EH (cell line): ENCODE results near the gene APLF.

Experiments used
- DNase-seq: peaks from one replicate; pipeline ENCODE4 v3.0.0-alpha.2; 2015; ENCODE audit warnings: low read depth

APLF gene, protein sequence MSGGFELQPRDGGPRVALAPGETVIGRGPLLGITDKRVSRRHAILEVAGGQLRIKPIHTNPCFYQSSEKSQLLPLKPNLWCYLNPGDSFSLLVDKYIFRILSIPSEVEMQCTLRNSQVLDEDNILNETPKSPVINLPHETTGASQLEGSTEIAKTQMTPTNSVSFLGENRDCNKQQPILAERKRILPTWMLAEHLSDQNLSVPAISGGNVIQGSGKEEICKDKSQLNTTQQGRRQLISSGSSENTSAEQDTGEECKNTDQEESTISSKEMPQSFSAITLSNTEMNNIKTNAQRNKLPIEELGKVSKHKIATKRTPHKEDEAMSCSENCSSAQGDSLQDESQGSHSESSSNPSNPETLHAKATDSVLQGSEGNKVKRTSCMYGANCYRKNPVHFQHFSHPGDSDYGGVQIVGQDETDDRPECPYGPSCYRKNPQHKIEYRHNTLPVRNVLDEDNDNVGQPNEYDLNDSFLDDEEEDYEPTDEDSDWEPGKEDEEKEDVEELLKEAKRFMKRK

DNA sequence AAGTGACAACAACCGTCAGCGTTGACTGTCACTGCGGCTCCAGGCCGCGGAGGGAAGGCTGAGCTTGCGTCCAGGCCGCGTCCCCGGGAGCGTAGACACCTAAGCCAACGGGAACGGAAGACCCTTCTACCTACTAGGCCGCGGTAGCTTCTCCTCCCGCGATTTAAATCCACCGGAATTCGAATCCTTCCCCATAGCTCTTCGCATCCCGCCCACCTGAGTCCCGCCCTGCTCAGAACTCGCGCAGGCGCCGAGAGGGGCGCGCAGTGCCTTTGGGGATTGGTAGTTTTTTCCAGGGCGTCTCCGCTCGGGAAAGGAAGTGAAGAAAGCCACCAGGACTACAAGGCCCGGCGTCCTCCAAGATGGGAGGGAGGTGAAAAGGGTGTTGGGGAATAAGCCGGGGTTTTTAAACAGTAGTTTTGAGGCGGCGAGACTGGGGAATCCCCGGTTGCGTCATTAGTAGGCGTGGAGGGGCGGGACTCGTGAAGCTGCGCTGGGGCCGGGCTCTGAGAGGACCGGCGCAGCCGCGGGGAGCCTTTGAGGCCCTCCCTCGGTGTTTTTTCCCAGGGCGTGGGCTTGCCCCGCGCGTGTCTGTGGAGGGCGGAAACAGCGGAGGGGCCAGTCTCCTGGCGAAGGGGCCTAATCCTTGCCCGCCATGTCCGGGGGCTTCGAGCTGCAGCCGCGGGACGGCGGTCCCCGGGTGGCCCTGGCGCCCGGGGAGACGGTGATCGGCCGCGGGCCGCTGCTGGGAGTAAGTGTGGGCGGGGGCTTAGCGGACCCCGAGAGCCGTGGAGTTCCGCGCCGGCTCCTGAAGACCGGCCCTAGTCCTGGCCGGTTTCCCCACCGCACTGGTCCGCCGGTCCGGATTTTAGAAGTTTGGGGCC, at the start of gene APLF, which contains the start of gene FBXO48:
Gene APLF (plus strand): TSS at position 509 of the 884 bp plus-strand sequence. CDS start 147 bp downstream, at position 656.
Gene FBXO48 (minus strand): TSS at position 218 of the 884 bp plus-strand sequence. CDS start 2,149 bp downstream, outside the sequence.
- peak; percentile 100 for DNase-seq

- no peak for DNase-seq
Measured at GRCh38 chr2:68417926-68418325, 49.5 kb upstream of the APLF start.

DNA sequence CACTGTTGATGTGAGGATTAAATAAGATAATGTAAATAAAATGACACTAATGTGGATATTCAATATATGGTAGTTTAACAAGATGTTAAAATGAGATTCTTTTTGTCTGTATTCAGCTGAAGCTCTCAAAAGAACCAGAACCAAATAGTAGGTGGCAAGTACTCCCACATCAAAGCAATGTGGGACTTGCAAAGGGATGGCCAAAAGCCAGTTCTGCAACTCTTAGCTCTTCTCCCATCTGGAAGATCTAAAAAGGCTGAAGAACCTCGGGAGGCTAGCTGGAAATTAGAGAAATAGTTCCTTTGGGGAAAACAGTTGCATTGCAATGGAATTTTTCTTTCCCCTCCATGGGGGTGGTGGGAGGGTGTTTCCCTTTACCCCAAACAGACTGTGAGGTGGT, 49.0 kb upstream of the APLF start:
- DNase-seq, result no peak

DNA sequence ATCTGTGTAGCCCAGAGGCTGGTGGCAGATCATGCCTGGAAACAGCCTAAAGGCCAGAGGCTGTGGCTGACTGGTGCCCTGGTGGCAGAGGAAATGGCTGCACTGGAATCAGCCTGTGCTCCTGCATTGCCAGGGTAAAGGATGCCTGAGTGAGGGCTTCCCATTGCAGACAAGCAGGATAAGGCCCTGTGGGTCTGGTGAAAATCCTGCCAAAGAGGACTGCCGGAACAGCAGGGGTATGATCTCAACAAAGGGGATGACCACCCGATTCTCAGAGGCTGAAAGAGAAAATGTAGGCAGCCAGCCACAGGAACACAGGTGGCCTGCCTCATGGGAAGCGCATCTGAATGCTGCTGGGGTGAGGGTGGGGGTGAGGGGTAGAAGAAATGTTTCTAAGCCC, 48.5 kb upstream of the APLF start:
- DNase-seq, result no peak

- peak; percentile 32 for DNase-seq
Measured at GRCh38 chr2:68420254-68420910, 47.0 kb upstream of the APLF start.

DNA sequence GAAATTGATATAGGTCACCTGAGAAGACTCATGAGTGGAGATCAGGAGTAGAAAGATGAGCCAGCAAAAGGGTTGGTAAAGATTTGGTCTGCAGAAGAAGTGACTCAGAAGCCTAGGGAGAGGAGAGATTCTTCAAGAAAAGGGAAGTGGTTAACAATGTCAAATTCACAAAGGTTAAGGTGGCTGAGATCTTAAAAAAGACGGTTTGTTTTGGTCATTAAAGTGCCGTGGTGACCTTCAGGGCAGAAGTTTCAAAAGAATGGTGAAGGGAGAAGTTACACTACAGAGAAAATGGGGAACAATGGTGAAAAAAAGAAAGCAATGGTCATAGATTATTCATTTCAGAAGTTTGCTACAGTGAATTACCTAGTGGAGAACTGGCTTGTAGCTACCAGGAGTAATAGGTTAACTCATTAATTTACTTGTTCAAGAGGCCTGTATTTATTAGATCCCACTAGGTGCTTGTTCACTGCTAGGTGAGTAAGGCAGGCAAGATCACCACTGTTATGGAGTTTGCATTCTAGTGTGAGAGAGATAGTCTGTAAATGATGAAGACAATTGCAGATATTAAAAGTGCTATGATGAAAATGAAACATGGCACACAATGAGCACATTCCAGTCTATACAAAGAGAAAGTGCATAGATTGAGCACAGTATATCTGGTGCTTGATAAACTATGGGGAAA, 43.3 kb upstream of the APLF start:
- DNase-seq, result no peak

GRCh38 chr2:68425503-68425902, 41.9 kb upstream of the APLF start:
- DNase-seq, result no peak

DNA sequence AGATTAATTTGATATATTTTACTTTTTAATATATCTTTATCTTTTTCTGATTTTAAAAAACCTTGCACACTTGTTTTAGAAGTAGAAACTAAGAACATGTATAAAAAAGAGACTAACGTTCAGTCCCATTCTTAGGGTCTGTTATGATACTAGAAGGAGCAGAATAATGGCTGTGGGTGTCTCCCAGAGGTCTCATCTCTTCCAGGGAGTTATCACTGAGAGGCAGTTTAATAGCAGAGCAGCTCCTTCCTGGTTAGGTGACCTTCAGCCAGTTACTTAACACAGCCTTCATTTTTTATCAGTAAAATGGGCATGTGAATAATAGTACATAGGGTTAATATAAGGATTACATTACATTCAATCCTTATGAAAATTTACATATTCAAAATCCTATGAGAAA, 40.9 kb upstream of the APLF start:
- no peak for DNase-seq

DNA sequence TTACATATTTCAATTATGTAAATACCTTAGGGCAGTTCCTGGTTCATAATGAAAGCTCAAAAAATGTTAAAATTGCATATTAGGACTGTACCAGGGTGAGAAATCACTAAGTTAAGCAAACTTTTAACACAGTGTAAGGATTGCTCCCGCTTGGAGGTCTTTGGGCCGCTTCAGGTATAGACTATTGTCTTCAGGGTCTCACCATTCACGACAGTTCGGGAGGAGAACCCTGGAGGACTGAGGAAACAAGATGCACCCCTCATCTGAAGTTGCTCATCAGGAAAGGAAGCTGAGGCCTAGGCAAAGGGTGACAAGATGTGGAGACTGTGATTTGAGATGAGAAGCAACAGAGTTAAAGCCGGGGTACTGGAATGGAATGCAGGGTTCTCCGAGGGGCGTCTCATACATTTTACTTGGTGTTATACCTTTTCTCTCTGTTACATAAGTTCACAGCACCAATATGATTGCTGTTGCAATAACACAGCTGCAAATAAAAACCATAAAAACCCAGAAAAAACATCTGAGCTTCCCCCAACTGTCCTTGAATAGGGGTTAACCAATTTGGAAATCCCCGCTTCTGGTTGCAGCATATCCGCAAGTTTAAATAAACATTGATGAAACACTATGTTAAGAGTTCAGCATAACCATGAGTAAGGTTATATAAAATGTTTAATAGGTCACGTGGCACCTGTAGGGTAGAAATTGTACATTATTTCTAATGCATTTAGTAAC, 40.4 kb upstream of the APLF start:
- DNase-seq, result peak; percentile 50

DNA sequence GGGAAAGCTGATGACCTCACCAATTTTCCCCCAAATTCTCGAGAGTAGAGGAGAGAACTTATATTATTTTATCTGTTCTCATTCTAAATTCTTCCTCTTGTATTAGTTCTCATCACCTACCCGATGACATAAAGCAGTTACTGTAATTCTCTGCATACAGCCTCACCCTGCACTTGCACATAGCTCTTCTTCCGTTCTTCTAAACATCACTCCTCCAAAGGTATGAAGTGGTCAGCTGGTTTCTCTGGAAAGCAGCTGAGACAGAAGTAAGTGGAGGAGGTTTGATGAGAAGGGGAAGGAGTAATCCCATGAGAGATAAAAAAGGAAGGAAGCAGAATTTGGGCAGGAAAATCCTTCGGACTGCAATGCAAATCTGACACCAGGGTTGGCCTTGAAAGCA, 39.3 kb upstream of the APLF start:
- no peak for DNase-seq

DNA sequence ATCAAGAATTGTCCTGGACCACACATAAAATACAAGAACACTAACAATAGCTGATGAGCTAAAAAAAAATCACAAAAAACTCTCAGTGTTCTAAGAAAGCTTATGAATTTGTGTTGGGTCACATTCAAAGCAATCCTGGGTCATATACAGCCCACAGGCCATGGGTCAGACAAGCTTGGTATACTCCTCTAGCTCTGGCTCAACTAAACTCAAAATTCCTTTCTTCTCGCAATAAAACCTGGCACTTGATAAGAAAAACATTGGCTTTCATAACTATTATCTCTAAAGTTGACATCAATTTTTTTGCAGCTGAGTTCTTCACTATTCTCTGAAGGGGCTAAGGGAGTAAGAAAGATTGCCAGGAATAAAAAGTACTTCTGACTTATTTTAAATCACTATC, 38.6 kb upstream of the APLF start:
- DNase-seq, result no peak

GRCh38 chr2:68429311-68429826, 38.0 kb upstream of the APLF start:
- no peak for DNase-seq

DNA sequence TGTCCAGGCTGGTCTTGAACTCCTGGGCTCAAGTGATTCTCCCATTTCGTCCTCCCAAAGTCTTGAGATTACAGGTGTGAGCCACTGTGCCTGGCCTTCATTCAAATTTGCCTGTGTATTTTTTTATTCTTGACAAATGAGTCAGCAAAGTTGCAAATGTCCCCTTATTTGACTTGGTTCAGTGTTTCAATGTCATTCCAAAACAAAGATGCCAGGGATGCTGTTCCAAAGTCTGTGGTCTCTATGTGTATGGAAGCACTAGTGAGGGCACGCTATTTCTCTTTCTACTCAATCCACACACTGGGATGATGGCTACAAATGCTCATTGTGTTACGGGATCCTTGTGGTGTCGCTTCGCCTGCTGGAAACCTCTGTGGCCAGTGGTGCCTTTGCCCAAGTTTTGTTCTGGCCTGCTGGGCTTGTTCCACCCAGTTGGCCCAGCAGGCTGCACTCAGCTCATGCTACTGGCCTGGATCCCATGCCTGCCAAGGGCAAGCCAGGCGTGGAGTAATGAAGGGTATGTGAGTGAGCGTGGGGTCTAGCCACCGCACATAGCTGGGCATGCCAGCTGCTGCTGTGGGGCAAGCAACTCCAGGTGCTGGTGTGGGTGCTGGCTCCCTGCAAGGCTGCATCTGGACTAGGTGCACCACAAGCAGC, 35.9 kb upstream of the APLF start:
- DNase-seq, result no peak

- no peak for DNase-seq
Measured at GRCh38 chr2:68432696-68433658, 34.4 kb upstream of the APLF start.

DNA sequence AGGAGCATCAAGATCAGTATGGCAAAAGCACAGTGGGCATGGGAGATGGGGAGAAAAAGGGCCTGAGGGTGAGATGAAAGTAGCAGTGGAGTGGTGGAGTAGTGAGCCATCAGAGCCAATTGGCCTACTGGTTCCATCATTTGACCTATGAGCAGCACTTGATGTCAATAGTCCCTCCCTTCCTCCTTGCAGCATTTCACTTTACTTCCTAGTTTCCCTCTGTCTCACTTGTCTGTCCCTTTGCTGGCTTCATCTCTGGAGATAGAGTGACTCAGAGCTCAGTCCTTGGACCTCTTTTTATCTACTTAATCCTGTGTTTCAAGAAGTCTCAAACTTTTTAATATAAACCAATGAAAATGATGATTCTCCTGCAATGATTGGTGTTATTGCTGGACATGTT, 32.4 kb upstream of the APLF start:
- peak; percentile 21 for DNase-seq

DNA sequence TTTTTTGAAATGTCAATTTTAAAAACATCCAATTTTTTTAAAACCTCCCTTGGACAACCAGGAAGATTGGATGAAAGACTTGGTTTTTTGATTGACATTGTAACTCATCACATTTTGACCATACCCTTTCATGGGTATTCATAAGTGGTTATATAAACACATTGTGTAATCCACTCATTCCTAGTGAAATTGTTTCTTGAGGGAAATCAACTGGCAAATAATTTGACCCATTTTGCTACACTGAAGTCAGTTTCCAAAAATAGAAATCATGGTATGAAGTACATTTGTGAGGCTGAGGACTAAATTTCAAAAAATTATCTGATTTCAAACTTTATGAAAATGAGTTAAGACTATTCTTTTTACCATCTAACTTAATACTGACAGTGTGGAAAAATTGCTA, 31.8 kb upstream of the APLF start:
- DNase-seq, result peak; percentile 69

DNA sequence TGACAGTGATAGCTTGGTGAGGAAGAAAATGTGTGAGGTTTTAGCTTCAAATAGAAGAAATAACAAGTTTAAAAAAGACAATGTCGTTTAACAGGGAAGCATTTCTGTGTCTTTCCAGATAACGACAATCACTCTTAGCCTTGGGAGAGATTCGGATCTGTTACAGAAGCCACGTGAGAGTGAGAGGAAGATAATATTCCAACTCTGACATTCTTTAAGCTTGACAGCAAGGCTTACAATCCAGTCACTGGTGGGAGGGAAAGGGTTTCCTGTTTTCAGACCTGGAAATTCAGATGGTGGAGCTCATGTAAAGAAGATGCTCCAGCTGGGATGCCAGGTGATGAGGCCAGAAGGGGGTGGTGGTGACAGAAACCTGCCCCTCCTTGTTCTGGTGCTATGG, 31.1 kb upstream of the APLF start:
- DNase-seq, result peak; percentile 38

- peak; percentile 28 for DNase-seq
Measured at GRCh38 chr2:68438455-68439303, 28.7 kb upstream of the APLF start.
